ENCODE results near the gene SPTLC3.

GRCh38 chr20:13205848-13206434, 197.2 kb downstream of the SPTLC3 start:
- no peak for TF ChIP-seq CTCF (IDR thresholded peaks at IDR 0.05)
- TF ChIP-seq POLR2A (IDR thresholded peaks at IDR 0.05) = no peak

Measured in tibial nerve (tissue), 3 donors.